SU-DHL-6 (cell line): ENCODE data around the gene HIP1R.

Experiments used
- EZH2phosphoT487 ChIP-seq: fragments of 200-600 bp; sonication (generic), shearing (Covaris generic); conservative IDR thresholded peaks from 2 replicates; pipeline ENCODE4 v1.6.1; 2018; ENCODE audit warnings: mild to moderate bottlenecking, antibody characterized with exemption, low read length, moderate library complexity, mixed read lengths
- TF ChIP-seq, protein P1 (sequence below): fragments of 200-600 bp; sonication (generic); IDR thresholded peaks from one replicate; pipeline ENCODE4 v1.5.1; 2017; ENCODE audit warnings: antibody characterized with exemption, mild to moderate bottlenecking, low read length, moderate library complexity; ENCODE audit not compliant: insufficient read depth, poor library complexity, severe bottlenecking

DNA sequence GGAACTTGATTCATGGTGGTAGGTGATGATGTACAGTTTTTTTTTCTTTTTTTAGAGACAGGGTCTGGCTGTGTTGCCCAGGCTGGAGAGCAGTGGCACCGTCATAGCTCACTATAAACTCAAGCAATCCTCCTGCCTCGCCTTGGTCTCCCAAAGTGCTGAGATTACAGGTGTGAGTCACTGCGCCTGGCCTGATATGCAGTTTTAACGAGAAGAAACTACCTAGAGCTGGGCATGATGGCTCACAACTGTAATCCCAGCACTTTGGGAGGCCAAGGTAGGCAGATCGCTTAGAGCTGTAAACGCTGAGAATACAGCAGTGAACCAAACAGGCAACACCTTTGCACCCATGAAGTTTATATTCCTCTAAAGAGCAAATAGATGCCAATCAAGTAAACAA, 73.7 kb downstream of the HIP1R start:
- TF ChIP-seq, protein P1, sequence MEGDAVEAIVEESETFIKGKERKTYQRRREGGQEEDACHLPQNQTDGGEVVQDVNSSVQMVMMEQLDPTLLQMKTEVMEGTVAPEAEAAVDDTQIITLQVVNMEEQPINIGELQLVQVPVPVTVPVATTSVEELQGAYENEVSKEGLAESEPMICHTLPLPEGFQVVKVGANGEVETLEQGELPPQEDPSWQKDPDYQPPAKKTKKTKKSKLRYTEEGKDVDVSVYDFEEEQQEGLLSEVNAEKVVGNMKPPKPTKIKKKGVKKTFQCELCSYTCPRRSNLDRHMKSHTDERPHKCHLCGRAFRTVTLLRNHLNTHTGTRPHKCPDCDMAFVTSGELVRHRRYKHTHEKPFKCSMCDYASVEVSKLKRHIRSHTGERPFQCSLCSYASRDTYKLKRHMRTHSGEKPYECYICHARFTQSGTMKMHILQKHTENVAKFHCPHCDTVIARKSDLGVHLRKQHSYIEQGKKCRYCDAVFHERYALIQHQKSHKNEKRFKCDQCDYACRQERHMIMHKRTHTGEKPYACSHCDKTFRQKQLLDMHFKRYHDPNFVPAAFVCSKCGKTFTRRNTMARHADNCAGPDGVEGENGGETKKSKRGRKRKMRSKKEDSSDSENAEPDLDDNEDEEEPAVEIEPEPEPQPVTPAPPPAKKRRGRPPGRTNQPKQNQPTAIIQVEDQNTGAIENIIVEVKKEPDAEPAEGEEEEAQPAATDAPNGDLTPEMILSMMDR = no peak
- no peak for TF ChIP-seq EZH2phosphoT487
